ENCODE data around the gene SH3BGRL2.

The SH3BGRL2 gene

GRCh38 chr6:79630883-79631692 lies at the start of gene SH3BGRL2:
Gene SH3BGRL2 (plus strand): TSS chr6:79631329. CDS start chr6:79631462, 133 bp downstream.
- DNase-seq = peak; percentile 72 to 92 (median 91)

DNA sequence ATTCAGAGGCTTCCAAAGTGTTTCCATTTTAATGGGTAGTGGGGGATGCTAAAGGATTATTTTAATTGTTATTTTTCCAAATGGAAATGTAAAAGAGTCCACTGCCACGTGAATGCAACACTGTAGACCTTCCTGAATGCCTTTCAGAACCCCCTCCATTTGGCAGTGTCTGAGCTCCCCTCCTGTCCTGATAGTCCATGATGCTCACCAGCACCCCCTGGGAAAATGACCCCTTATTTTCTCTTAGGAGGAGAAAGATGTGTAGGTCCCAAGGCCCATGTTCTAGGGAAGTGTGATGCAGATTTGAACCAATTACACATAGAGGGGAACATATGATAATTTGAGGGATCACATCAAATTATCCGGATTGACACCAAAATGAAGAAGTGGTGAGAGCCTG lies 46.8 kb upstream of the SH3BGRL2 start:
- no peak for DNase-seq

GRCh38 chr6:79586548-79586947 lies 44.6 kb upstream of the SH3BGRL2 start:
- no peak for DNase-seq

- no peak for DNase-seq
Measured at GRCh38 chr6:79589701-79590100, 41.4 kb upstream of the SH3BGRL2 start.

DNA sequence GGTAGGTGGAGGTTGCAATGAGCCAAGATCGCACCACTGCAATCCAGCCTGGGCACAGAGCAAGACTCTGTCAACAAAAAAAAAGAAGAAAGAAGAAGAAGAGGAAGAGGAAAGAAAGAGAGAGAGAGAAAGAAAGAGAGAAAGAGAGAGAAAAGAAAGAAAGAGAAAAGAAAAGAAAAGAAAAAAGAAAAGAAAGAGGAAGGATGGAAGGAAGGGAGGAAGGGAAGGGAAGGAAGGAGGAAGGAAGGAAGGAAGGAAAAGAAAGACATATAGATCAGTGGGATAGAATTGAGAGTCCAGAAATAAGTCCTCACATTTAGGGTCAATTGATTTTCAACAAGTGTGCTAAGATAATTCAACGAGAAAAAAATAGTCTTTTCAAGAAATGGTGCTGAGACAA lies 34.0 kb upstream of the SH3BGRL2 start:
- DNase-seq = no peak

- no peak for DNase-seq
Measured at GRCh38 chr6:79598012-79598411, 33.1 kb upstream of the SH3BGRL2 start.

GRCh38 chr6:79599725-79600259 lies 31.3 kb upstream of the SH3BGRL2 start:
- DNase-seq = peak in 1 of 3 experiments; percentile 32

GRCh38 chr6:79600313-79600712 lies 30.8 kb upstream of the SH3BGRL2 start:
- no peak for DNase-seq

- DNase-seq = peak in 2 of 3 experiments; percentile 56 to 62
Measured at GRCh38 chr6:79600812-79601609, 30.1 kb upstream of the SH3BGRL2 start.

- peak in 2 of 3 experiments; percentile 3 to 69 for DNase-seq
Measured at GRCh38 chr6:79602859-79603258, 28.3 kb upstream of the SH3BGRL2 start.

GRCh38 chr6:79604583-79605037 lies 26.5 kb upstream of the SH3BGRL2 start:
- DNase-seq = no peak

DNA sequence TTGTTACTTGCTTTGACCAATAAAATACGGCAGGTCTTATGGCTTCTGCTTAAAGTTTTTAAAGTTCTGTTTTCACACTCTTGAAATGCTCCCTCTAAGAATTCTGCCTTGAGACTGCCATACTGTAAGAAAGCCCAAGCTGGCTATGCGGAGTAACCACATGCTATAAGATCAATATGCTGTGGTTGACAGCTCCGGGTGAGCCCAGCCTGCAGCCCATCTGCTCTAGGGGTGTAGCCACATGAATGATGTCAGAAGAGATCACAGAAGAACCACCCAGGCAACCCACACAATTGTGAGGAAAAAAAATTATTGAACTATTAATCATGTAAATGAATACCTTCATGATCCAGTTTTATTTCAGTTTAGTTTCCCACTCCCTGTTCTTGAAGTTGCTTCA lies 26.1 kb upstream of the SH3BGRL2 start:
- DNase-seq = no peak

- DNase-seq = no peak
Measured at GRCh38 chr6:79605968-79606764, 25.0 kb upstream of the SH3BGRL2 start.

DNA sequence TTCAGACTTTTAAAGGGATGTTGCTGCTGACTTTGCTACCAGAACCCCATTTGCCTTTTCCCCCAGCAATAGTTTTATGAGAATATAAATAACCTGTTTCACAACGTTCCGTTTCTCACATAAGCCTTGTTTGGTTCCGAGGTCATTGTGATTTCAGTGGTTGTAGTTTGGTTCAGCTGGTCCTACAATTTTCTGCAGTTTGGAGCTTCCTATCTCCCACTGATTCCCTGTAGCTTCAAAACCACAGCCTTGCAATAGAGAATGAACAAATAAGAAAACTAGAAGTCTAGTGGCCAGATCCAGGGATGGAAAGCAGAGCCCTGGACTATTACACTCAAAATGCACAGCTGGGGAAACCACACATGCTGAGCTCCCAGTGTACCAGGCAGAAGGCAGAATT lies 24.1 kb upstream of the SH3BGRL2 start:
- no peak for DNase-seq

DNA sequence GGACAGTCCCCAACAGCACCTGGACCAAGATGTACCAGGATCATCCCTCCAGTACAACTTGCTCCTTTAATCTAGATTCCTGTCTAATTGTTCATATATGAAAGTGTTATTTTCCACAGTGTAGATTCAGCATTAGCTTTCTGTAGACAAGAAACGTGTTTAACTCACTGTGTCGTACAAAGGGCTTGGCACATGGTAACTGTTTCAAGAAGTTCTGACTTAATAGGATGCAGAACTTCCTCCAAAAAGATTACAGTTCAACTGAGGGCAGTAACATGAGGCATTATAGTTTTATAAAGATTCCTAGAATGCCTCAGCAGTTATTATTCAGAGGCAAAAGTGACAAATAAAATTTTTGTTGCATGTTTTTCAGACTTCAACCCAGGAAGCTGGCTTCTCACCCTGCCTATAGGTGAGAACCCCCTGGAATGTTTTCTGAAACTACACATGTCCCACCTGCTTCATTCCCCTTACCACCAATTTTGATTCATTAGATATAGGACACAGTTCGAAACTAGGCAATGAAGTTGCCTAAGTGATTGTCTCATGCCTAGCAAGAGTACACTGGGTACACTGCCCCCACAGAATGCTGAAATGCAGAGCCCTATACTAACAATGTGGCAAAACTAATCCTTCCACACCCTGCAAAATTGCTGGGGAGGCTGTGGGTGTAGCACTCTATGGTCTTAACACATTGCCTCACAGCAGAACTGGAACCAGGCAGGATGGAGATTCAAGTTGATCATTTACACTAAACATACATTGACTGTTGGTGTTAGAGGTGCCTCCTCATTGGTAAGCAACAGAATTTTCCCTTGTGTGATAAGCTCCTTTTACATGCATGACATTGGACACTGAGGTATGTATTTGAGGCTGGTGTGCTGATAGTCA lies 22.6 kb upstream of the SH3BGRL2 start:
- no peak for DNase-seq

DNA sequence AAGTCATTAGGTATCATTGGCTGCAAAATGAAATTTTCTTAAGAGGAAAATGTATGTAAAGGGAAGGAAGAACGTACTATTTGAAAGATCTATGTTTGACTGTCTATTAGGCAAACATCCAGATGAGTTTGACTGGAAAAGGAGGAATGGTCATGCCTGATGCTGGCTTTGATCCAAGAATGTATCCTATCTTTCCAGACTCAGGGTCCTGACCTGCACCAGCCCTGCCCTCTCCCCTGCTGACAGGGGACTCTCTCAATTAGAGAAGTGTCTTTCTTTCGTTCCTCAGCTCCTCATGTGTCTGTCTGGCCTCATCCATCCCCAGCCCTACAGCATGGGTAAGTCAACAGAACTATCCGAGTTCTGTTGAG lies 21.9 kb upstream of the SH3BGRL2 start:
- no peak for DNase-seq

DNA sequence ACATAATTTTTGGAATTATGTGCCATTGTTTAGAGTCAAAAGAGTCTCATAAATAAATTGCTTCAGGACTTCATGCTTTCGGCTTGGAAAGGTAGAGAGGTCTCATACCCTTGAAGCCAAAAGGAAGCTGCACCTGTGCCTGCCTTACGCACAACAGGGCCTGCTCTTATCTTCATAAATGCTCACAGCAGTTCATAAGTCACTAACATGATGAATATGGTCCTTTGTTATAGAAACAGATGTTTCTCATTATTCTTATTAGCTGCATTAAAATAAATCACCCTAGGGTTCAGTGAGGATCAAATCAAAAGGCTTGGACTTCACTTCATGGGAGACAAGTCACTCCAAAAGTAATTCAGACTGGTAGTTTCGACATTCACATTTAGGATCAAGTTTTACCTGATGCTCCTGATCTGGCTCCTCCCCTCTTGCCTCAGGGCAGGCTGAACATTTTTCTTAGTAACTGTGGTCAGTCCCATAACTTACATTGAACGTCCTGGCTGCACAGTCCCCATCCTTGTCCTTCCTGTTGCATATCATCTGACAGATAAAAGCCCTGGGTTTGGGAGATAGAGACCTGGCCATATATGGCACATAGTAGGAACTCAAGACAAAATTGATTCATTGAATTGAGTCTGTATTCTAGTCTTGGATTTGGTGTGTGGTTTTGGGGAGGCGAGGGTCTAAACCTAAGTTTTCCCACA lies 20.7 kb upstream of the SH3BGRL2 start:
- peak in 1 of 3 experiments; percentile 37 for DNase-seq

DNA sequence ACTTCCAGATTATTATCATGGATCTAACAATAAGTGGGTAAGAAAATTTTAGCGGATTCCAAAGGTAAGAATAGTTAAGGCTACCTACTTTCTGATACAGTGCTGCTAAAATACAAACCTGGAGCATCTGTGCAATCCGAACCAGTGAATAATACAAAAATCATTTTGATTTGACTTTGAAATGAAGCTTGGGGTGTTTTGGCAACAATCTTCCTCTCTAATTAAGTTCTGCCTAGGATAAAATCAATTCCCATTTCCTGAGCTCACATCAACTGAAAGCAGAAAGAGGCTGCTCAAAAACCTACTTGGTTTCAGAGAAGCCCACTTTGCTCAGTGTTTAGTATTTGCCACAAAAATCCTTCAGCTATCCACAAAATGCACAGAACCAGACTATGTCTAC lies 18.7 kb upstream of the SH3BGRL2 start:
- no peak for DNase-seq

GRCh38 chr6:79612918-79613317 lies 18.2 kb upstream of the SH3BGRL2 start:
- DNase-seq = no peak

GRCh38 chr6:79613912-79614311 lies 17.2 kb upstream of the SH3BGRL2 start:
- no peak for DNase-seq
